ENCODE results near the gene KMT2B.
"Not testable (repeated sequence)": the region's sequence is repeated elsewhere in the genome, so short reads cannot be mapped to it uniquely, and the experiment has no call there.

Gene KMT2B

DNA sequence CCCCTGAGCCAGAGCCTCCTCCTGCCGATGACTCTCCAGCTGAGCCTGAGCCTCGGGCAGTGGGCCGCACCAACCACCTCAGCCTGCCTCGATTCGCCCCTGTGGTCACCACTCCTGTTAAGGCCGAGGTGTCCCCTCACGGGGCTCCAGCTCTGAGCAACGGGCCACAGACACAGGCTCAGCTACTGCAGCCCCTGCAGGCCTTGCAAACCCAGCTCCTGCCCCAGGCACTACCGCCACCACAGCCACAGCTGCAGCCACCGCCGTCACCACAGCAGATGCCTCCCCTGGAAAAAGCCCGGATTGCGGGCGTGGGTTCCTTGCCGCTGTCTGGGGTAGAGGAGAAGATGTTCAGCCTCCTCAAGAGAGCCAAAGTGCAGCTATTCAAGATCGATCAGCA is 3.6 kb downstream of the KMT2B start:
- no peak for TF ChIP-seq CTCF (IDR thresholded peaks at IDR 0.05; ENCODE audit: insufficient read depth, low read depth, low read length, missing control alignments)
- DNase-seq (ENCODE audit: low read depth) = no peak
- H3K4me3 ChIP-seq (ENCODE audit: low read length) = no peak overlapping the region

DNA sequence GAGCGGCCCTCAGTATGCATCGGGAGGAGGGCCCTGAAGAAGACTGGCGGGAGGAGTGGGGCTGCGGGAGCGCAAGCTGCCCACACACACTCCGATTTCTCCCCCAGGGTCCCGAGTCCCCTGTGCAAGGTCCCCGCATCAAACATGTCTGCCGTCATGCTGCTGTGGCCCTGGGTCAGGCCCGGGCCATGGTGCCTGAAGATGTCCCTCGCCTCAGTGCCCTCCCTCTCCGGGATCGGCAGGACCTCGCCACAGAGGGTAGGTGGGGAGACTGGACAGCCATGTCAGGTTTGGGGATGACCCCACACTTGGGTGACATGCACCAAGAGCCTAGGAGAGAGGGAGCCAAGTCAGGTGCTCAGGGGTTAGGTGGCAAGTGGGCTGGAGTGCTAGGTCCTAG is 4.7 kb downstream of the KMT2B start:
- TF ChIP-seq CTCF (IDR thresholded peaks at IDR 0.05; ENCODE audit: insufficient read depth, low read depth, low read length, missing control alignments) = no peak
- DNase-seq (ENCODE audit: low read depth) = no peak
- no peak overlapping the region for H3K4me3 ChIP-seq (ENCODE audit: low read length)

DNA sequence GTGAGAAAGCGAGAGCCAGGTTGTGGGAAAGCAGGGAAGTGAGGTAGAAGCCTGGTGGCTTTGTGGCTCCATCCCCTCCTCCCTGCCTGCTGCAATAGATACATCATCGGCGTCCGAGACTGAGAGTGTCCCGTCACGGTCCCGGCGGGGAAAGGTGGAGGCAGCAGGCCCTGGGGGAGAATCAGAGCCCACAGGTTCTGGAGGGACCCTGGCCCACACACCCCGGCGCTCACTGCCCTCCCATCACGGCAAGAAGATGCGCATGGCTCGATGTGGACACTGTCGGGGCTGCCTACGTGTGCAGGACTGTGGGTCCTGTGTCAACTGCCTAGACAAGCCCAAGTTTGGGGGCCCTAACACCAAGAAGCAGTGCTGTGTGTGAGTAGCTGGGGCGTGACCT is 5.1 kb downstream of the KMT2B start:
- H3K4me3 ChIP-seq (ENCODE audit: low read length) = no peak overlapping the region
- no peak for TF ChIP-seq CTCF (IDR thresholded peaks at IDR 0.05; ENCODE audit: insufficient read depth, low read depth, low read length, missing control alignments)
- no peak for DNase-seq (ENCODE audit: low read depth)

- no peak for TF ChIP-seq CTCF (IDR thresholded peaks at IDR 0.05; ENCODE audit: insufficient read depth, low read depth, low read length, missing control alignments)
- no peak for DNase-seq (ENCODE audit: low read depth)
- H3K4me3 ChIP-seq (ENCODE audit: low read length) = no peak overlapping the region
Measured at GRCh38 chr19:35723671-35724070, 5.9 kb downstream of the KMT2B start.

- not testable (repeated sequence) for DNase-seq (ENCODE audit: low read depth); H3K4me3 ChIP-seq (ENCODE audit: low read length)
Measured at GRCh38 chr19:35724132-35724531, 6.3 kb downstream of the KMT2B start.

DNA sequence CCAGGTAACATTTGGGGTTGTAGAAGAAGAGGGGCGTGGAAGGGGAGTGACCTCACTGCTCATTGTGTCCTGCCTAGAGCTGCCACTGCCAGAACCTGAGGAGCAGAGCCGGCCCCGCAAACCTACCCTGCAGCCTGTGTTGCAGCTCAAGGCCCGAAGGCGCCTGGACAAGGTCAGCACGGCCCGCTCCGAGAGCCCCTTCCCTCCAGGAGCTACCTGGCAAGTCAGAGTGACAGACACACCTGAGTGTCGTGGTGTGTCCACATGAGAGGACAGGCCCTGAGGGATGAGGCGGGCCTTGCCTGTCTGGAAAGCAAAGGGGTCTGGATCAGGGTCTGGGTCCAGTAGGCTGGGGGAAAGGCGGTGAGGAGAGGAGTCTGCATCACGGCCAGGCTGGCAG is 6.8 kb downstream of the KMT2B start:
- H3K4me3 ChIP-seq (ENCODE audit: low read length) = no peak overlapping the region
- TF ChIP-seq CTCF (IDR thresholded peaks at IDR 0.05; ENCODE audit: insufficient read depth, low read depth, low read length, missing control alignments) = no peak
- no peak for DNase-seq (ENCODE audit: low read depth)

DNA sequence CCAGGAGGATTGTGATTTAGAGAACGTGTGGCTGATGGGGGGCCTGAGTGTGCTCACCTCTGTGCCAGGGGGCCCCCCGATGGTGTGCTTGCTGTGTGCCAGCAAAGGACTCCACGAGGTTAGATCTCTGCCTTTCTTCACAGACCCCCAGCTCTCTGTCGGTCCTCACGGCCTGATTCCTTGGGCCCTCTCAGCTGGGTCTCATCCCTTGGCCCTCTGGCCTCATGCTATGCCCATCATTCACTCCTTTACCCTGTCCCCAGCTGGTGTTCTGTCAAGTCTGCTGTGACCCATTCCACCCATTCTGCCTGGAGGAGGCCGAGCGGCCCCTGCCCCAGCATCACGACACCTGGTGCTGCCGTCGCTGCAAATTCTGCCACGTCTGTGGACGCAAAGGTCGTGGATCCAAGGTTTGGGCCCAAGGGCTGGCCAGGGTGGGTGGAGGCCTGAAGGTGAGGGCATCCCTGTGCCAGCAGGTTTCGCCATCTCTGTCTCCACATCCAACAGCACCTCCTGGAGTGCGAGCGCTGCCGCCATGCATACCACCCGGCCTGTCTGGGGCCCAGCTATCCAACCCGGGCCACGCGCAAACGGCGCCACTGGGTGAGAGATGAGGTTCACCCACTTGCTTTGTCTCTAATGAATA is 7.5 kb downstream of the KMT2B start:
- no peak for TF ChIP-seq CTCF (IDR thresholded peaks at IDR 0.05; ENCODE audit: insufficient read depth, low read depth, low read length, missing control alignments)
- DNase-seq (ENCODE audit: low read depth) = no peak
- H3K4me3 ChIP-seq (ENCODE audit: low read length) = no peak overlapping the region

Measured in epithelial cell of esophagus (primary cell).